HG03469 (cell line): ENCODE measurements around the gene TMBIM4.

Experiments used
- ATAC-seq: cut with Tn5 transposase; IDR thresholded peaks from one replicate; pipeline ENCODE4 v1.9.1; 2021; ENCODE audit warnings: mild to moderate bottlenecking, moderate library complexity, moderate number of reproducible peaks; ENCODE audit not compliant: unreplicated experiment

The TMBIM4 gene

GRCh38 chr12:66103016-66103913 lies 66.5 kb downstream of the TMBIM4 start:
- ATAC-seq, result no peak

GRCh38 chr12:66092559-66093269 lies 77.1 kb downstream of the TMBIM4 start:
- no peak for ATAC-seq

- ATAC-seq, result no peak
Measured at GRCh38 chr12:66090157-66090556, 79.6 kb downstream of the TMBIM4 start.

GRCh38 chr12:66087365-66087943 lies 82.3 kb downstream of the TMBIM4 start:
- ATAC-seq, result peak; percentile 82

- ATAC-seq, result no peak
Measured at GRCh38 chr12:66085998-66086397, 83.8 kb downstream of the TMBIM4 start.
